CD8-positive, alpha-beta memory T cell (primary cell): Measurements from ENCODE around the gene ZNF746. TPM values are rescaled to one million over a fixed set of nuclear protein-coding genes. Genes with fewer than 3 reads are reported as not detected.

Source experiments
- CTCF ChIA-PET: fragments of 350-600 bp; sonication (Branson Sonifier 250); formaldehyde crosslinking; loops from one replicate; lab custom pipeline; 2021; ENCODE audit warnings: antibody characterized with exemption; lab: Charles Lee
- POLR2A ChIA-PET: fragments of 350-600 bp; sonication (Branson Sonifier 250); formaldehyde crosslinking; loops from one replicate; lab custom pipeline; 2021; ENCODE audit warnings: antibody characterized with exemption; lab: Charles Lee
- DNase-seq, 5 donors: peaks; one replicate each; pipeline versions ENCODE4 v3.0.0 to v3.0.0-alpha.2; 2020 to 2022; ENCODE audit warnings: mixed read lengths in 1 of 5
- H3K27ac ChIP-seq: one replicate; pipeline ENCODE4 v1.7.0; 2013; ENCODE audit warnings: low read depth, mild to moderate bottlenecking, low read length, moderate library complexity
- H3K27me3 ChIP-seq: 2 replicates; pipeline ENCODE4 v1.7.0; 2013; ENCODE audit warnings: low read length, mild to moderate bottlenecking; ENCODE audit not compliant: insufficient read depth, poor library complexity, severe bottlenecking
- H3K36me3 ChIP-seq: 2 replicates; pipeline ENCODE4 v1.7.0; 2013; ENCODE audit warnings: mild to moderate bottlenecking, low read length, moderate library complexity; ENCODE audit not compliant: insufficient read depth
- H3K4me1 ChIP-seq: 2 replicates; pipeline ENCODE4 v1.7.0; 2013; ENCODE audit warnings: mild to moderate bottlenecking, low read length, moderate library complexity; ENCODE audit not compliant: insufficient read depth
- H3K4me3 ChIP-seq: 2 replicates; pipeline ENCODE4 v1.7.0; 2013; ENCODE audit warnings: mild to moderate bottlenecking, low read length
- H3K9me3 ChIP-seq: 2 replicates; pipeline ENCODE4 v1.7.0; 2013; ENCODE audit warnings: mild to moderate bottlenecking, low read length
- H3K27ac Mint-ChIP-seq, 8 donors: one replicate each; pipeline ENCODE4 v1.8.0; 2020 to 2021; ENCODE audit warnings: mixed read lengths in 8 of 8, mild to moderate bottlenecking in 6 of 8, inconsistent platforms in 3 of 8, moderate library complexity in 3 of 8
- H3K27me3 Mint-ChIP-seq, 2 donors: one replicate each; pipeline ENCODE4 v1.8.0; 2020 to 2021; ENCODE audit warnings: mixed read lengths in 2 of 2, mild to moderate bottlenecking in 1 of 2, moderate library complexity in 1 of 2
- H3K36me3 Mint-ChIP-seq, 3 donors: one replicate each; pipeline ENCODE4 v1.8.0; 2020 to 2021; ENCODE audit warnings: mixed read lengths in 3 of 3, inconsistent platforms in 1 of 3, mild to moderate bottlenecking in 1 of 3
- H3K4me1 Mint-ChIP-seq, 3 donors: one replicate each; pipeline ENCODE4 v1.8.0; 2020 to 2021; ENCODE audit warnings: mixed read lengths in 3 of 3, inconsistent platforms in 1 of 3, mild to moderate bottlenecking in 1 of 3
- H3K4me3 Mint-ChIP-seq, 7 donors: one replicate each; pipeline ENCODE4 v1.8.0; 2020 to 2021; ENCODE audit warnings: mixed read lengths in 7 of 7, mild to moderate bottlenecking in 6 of 7, moderate library complexity in 4 of 7, inconsistent platforms in 2 of 7
- H3K9me3 Mint-ChIP-seq, 5 donors: one replicate each; pipeline ENCODE4 v1.8.0; 2020 to 2022; ENCODE audit warnings: mixed read lengths in 5 of 5, mild to moderate bottlenecking in 3 of 5, moderate library complexity in 2 of 5, inconsistent platforms in 1 of 5
- polyA plus RNA-seq: library from polyadenylated mRNA; unstranded; fragments of 300-500 nt; fragmentation: Illumina TruSeq; gene quantifications from one replicate; pipeline ENCODE4 v1.2.3, GENCODE V29; 2021
- total RNA-seq, 2 experiments: library from RNA; stranded (reverse); gene quantifications; one replicate each; pipeline ENCODE4 v1.2.3, GENCODE V29; 2021

Gene ZNF746
- total and polyA plus RNA-seq, 3 experiments from 2014 or later = 13.9 to 21.3 (median 19.9) TPM

GRCh38 chr7:149460493-149461277 is 36.9 kb downstream of the ZNF746 start, which contains the start of gene ZNF777:
ZNF777 (minus strand) TSS chr7:149461062; CDS start chr7:149456022, 5,040 bp downstream.
- Mint-ChIP-seq H3K9me3 (no peaks in the 10 kb centered on the region), H3K27ac (peak within 1 kb of the TSS; percentile 43 to 95 (median 89)), H3K4me1 (peaks cover 29 to 39% (median 33%) of the 10 kb centered on the region in 3 donors), H3K27me3 (peaks cover 2 to 14% of the 10 kb centered on the region in 2 donors), H3K36me3 (peaks cover 0 to 19% (median 0%) of the 10 kb centered on the region in 3 donors), H3K4me3 (peak within 1 kb of the TSS; percentile 86 to 94 (median 88))
- ChIA-PET POLR2A (interaction anchor here (1.0 to 3.0 kb wide), 3 partner anchors 20 to 199 kb away, joined by 4 to 14 read pairs (median 9); partner anchors contain the start of gene ZNF783), CTCF (interaction anchor here (0.7 to 2.2 kb wide), 13 partner anchors 19 to 220 kb away, joined by 3 to 16 read pairs (median 3); partner anchors contain the start of gene ZNF783)
- Histone ChIP-seq H3K4me1 (peaks cover 26% of the 10 kb centered on the region), H3K9me3 (no peaks in the 10 kb centered on the region), H3K27me3 (no peaks in the 10 kb centered on the region), H3K36me3 (peaks cover 6% of the 10 kb centered on the region), H3K4me3 (peak within 1 kb of the TSS; percentile 76), H3K27ac (peak within 1 kb of the TSS; percentile 74)
- peak; percentile 69 to 88 (median 76) for DNase-seq

GRCh38 chr7:149459540-149460452 is 37.8 kb downstream of the ZNF746 start:
- Histone ChIP-seq H3K36me3 (peaks cover 12% of the 10 kb centered on the region), H3K27me3 (no peaks in the 10 kb centered on the region), H3K4me3 (no peak overlapping the region), H3K4me1 (peaks cover 26% of the 10 kb centered on the region), H3K27ac (peak overlapping the region; percentile 18), H3K9me3 (no peaks in the 10 kb centered on the region)
- ChIA-PET CTCF (interaction anchor here (0.7 to 2.2 kb wide), 13 partner anchors 19 to 220 kb away, joined by 3 to 16 read pairs (median 3); partner anchors contain the start of gene ZNF783), POLR2A (interaction anchor here (1.0 to 3.0 kb wide), 3 partner anchors 19 to 198 kb away, joined by 4 to 14 read pairs (median 9); partner anchors contain the start of gene ZNF783)
- Mint-ChIP-seq H3K27me3 (peaks cover 2 to 8% of the 10 kb centered on the region in 2 donors), H3K36me3 (peaks cover 0 to 28% (median 4%) of the 10 kb centered on the region in 3 donors), H3K27ac (no peak overlapping the region), H3K9me3 (no peaks in the 10 kb centered on the region), H3K4me3 (peak overlapping the region in 1 of 7 donors; percentile 92), H3K4me1 (peaks cover 29 to 39% (median 33%) of the 10 kb centered on the region in 3 donors)
- no peak for DNase-seq

- no peaks in the 10 kb centered on the region for H3K9me3 Mint-ChIP-seq
- Histone ChIP-seq H3K4me3 (no peak overlapping the region), H3K9me3 (no peaks in the 10 kb centered on the region), H3K4me1 (peaks cover 26% of the 10 kb centered on the region), H3K36me3 (peaks cover 18% of the 10 kb centered on the region), H3K27me3 (no peaks in the 10 kb centered on the region), H3K27ac (peak overlapping the region; percentile 18)
- peaks cover 0 to 34% (median 7%) of the 10 kb centered on the region in 3 donors for H3K36me3 Mint-ChIP-seq
- ChIA-PET CTCF (interaction anchor here (0.8 to 1.6 kb wide), 4 partner anchors 18 to 165 kb away, joined by 3 to 4 read pairs (median 4); no protein-coding TSS in a partner anchor), POLR2A (interaction anchor here (0.8 to 3.0 kb wide), 2 partner anchors 16 to 36 kb away, joined by 3 to 14 read pairs; no protein-coding TSS in a partner anchor)
- H3K27me3 Mint-ChIP-seq = peaks cover 2 to 3% of the 10 kb centered on the region in 2 donors
- DNase-seq = no peak
- H3K4me1 Mint-ChIP-seq = peaks cover 29 to 39% (median 33%) of the 10 kb centered on the region in 3 donors
- peak overlapping the region in 6 of 8 donors; percentile 66 to 83 (median 76) for H3K27ac Mint-ChIP-seq
- H3K4me3 Mint-ChIP-seq = peak overlapping the region; percentile 72 to 87 (median 85)
These were observed 38.4 kb downstream of the ZNF746 start for GRCh38 chr7:149459201-149459539.

DNA sequence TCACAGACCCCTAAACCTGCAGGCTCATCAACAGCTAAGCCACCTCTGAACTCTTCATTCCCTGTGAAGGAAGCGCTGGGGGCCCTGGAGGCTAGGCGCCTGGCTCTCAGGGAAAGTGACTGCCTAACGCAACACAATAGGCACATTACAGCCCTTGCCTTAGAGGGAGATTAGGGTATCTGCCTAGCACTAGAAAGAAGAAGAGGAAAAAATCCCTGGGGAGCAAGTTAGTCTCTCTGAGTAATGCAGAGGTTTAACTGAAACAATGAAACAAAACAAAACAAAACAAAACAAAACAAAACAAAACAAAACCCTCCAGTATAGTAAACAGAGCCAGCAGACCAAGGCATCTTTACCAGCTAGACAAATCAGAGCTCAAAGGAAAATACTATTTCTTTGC is 39.4 kb downstream of the ZNF746 start:
- Histone ChIP-seq H3K4me1 (peaks cover 26% of the 10 kb centered on the region), H3K27ac (no peak overlapping the region), H3K4me3 (no peak overlapping the region), H3K27me3 (no peaks in the 10 kb centered on the region), H3K9me3 (no peaks in the 10 kb centered on the region), H3K36me3 (peaks cover 22% of the 10 kb centered on the region)
- Mint-ChIP-seq H3K27me3 (peaks cover 0 to 2% of the 10 kb centered on the region in 2 donors), H3K36me3 (peaks cover 0 to 43% (median 10%) of the 10 kb centered on the region in 3 donors), H3K4me1 (peaks cover 29 to 39% (median 33%) of the 10 kb centered on the region in 3 donors), H3K27ac (peak overlapping the region in 7 of 8 donors; percentile 1 to 79 (median 66)), H3K9me3 (no peaks in the 10 kb centered on the region), H3K4me3 (peak overlapping the region; percentile 72 to 87 (median 85))
- ChIA-PET POLR2A (no interaction called here), CTCF (interaction anchor here (0.8 to 1.6 kb wide), 4 partner anchors 17 to 166 kb away, joined by 3 to 4 read pairs (median 4); no protein-coding TSS in a partner anchor)
- DNase-seq = no peak

DNA sequence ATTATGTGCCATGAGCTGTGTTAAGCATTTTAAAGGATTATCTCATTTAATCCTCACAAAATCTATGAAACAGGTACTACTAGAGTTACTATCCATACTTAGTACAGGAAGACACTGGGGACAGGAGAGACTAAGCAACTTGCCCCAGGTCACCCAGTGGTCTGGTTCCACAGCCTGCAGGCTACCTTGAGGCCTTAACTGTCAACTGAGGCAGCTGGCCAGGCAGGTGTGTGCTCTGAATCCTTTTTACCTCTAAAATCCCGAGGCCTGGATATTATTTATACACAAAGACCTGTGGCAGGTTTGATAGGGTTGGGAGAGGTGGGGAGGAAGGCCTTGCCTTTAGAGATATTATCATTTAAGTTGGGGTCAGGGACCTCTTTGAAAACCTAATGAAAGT is 39.8 kb downstream of the ZNF746 start:
- POLR2A ChIA-PET = no interaction called here
- H3K4me1 ChIP-seq = peaks cover 26% of the 10 kb centered on the region
- H3K27me3 ChIP-seq = no peaks in the 10 kb centered on the region
- Mint-ChIP-seq H3K4me3 (peak overlapping the region in 3 of 7 donors; percentile 72 to 87 (median 84)), H3K4me1 (peaks cover 29 to 42% (median 33%) of the 10 kb centered on the region in 3 donors), H3K27me3 (peaks cover 0 to 2% of the 10 kb centered on the region in 2 donors), H3K27ac (peak overlapping the region in 1 of 8 donors; percentile 5), H3K9me3 (no peaks in the 10 kb centered on the region), H3K36me3 (peaks cover 0 to 46% (median 12%) of the 10 kb centered on the region in 3 donors)
- H3K4me3 ChIP-seq = no peak overlapping the region
- peaks cover 22% of the 10 kb centered on the region for H3K36me3 ChIP-seq
- H3K9me3 ChIP-seq = no peaks in the 10 kb centered on the region
- no peak for DNase-seq
- CTCF ChIA-PET = interaction anchor here (1.0 to 1.6 kb wide), 2 partner anchors 38 to 167 kb away, joined by 4 read pairs; no protein-coding TSS in a partner anchor
- H3K27ac ChIP-seq = no peak overlapping the region

DNA sequence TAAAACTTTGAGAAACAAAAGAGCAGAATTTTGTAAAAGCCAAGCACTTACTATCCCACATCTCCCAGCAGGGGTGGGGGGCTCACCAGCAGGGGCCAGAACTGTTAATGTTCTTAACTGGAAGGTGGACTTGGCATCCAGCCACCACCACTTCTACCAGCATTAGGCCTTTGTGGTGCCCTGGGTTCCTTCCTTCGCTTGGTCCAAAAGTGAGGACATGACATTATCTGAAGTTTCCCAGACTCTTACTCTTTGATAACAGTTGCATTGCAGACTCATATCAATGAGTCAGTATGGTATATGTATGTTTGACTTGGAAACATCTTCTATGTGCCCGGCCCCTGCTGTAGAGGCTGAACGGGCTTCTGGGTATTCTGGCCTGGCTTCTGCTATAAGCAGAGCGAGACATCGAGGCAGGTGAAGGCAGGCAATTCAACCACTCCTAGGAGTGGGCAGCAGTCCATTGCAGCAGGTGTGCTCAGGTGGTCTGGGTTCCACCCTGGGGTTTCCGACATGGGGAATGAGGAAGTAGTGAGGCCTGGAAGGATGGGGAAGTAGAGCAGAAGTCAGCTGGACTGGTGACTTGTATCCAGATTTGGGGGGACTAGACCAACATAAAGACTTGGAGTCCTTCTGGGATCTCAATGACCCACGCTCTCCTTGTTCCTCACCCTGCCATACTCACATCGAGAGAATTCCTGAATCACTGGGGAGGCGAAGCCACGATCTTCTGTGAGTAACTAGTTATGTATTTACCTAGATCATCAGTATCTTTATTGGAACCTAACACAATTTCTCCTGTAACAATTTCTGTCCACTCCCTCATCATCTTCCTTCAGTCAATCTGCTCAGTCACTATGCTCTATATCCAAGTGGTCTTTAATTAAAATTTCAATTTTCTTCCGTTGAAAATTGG is 40.8 kb downstream of the ZNF746 start:
- Histone ChIP-seq H3K27ac (no peak overlapping the region), H3K27me3 (no peaks in the 10 kb centered on the region), H3K9me3 (no peaks in the 10 kb centered on the region), H3K4me1 (peaks cover 26% of the 10 kb centered on the region), H3K4me3 (no peak overlapping the region), H3K36me3 (peaks cover 22% of the 10 kb centered on the region)
- DNase-seq = no peak
- Mint-ChIP-seq H3K4me1 (peaks cover 26 to 44% (median 28%) of the 10 kb centered on the region in 3 donors), H3K36me3 (peaks cover 0 to 48% (median 14%) of the 10 kb centered on the region in 3 donors), H3K4me3 (peak overlapping the region in 2 of 7 donors; percentile 16 to 62), H3K9me3 (no peaks in the 10 kb centered on the region), H3K27me3 (no peaks in the 10 kb centered on the region), H3K27ac (peak overlapping the region in 1 of 8 donors; percentile 13)
- CTCF ChIA-PET = no interaction called here
- POLR2A ChIA-PET = no interaction called here
